Thyroid gland (tissue), 4 donors: ENCODE measurements around the gene SPRED2. TPM values are rescaled to one million over a fixed set of nuclear protein-coding genes. Genes with fewer than 3 reads are reported as not detected.

Experiments used
- DNase-seq, 2 donors: peaks; one replicate each; pipeline ENCODE4 v3.0.0-alpha.2; 2019
- H3K27ac ChIP-seq, 3 donors: fragments of 200-600 bp; sonication (generic); 1 replicate in 2 of 3; 2 replicates in 1 of 3; pipeline ENCODE4 v1.5.1; 2016 to 2019; ENCODE audit warnings: mild to moderate bottlenecking in 1 of 3, moderate library complexity in 1 of 3
- H3K27me3 ChIP-seq: fragments of 200-600 bp; sonication (generic); one replicate; pipeline ENCODE4 v1.5.1; 2019
- H3K36me3 ChIP-seq, 2 donors: fragments of 200-600 bp; sonication (generic); one replicate each; pipeline ENCODE4 v1.5.1; 2016 to 2019
- H3K4me1 ChIP-seq, 2 donors: fragments of 200-600 bp; sonication (generic); one replicate each; pipeline ENCODE4 v1.5.1; 2017 to 2019
- H3K4me3 ChIP-seq, 3 donors: fragments of 200-600 bp; sonication (generic); replicated peaks in 1 of 3; 1 replicate in 2 of 3; 2 replicates in 1 of 3; pipeline ENCODE4 v1.5.1; 2016; ENCODE audit warnings: mild to moderate bottlenecking in 1 of 3
- H3K9me3 ChIP-seq: fragments of 200-600 bp; sonication (generic); one replicate; pipeline ENCODE4 v1.5.1; 2017
- POLR2A ChIP-seq, 2 donors: fragments of 450-650 bp; IDR thresholded peaks; one replicate each; pipeline ENCODE4 v1.6.1; 2017; ENCODE audit warnings: antibody characterized with exemption in 2 of 2, mild to moderate bottlenecking in 2 of 2, moderate library complexity in 1 of 2
- WGBS, 2 donors: methylation state at CpG; one replicate each; pipeline ENCODE4 v1.1.5; 2017; 5-methylcytosine and 5-hydroxymethylcytosine counted together
- intact Hi-C: fragments of 100-400 bp; cut with DNase I; formaldehyde crosslinking; loops from one replicate; pipeline ENCODE4 v1.15.1; 2023
- total RNA-seq, 4 donors: library from RNA; depleted of rRNA; stranded (reverse); fragments of >200 nt; gene quantifications; one replicate each; pipeline ENCODE4 v1.2.3, GENCODE V29; 2016
- TF ChIP-seq, protein P1 (sequence below), 6 experiments: fragments of 200-600 bp in 3 of 6; fragments of 450-650 bp in 3 of 6; sonication (generic) in 3 of 6; IDR thresholded peaks; one replicate each; pipeline ENCODE4 v1.5.1; 2016 to 2019; ENCODE audit warnings: antibody characterized with exemption in 6 of 6, mild to moderate bottlenecking in 2 of 6, inconsistent platforms in 1 of 6, moderate library complexity in 1 of 6

Gene SPRED2
- total RNA-seq, 4 donors from 2014 or later: 18.8 to 44.0 (median 25.4) TPM

DNA sequence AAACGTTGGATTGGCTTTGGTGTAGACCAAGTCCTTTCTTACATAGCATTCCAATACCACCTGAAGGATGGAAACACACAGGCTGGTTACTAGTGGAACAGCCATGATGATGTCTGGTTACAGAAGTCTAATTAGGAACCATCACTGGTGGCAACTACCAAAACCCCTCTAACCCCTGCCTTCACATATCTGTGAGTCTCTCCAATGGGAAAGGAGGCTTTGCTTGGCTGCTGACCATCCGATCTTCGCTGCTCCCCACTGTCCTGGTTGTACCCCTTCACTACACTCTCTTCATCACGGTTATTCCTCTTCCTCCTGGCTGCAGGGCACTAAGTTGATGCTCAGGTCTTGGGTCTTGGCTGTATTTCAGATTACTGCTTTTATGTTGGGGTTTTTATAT, 97.7 kb downstream of the SPRED2 start:
- 96 to 97% methylated on average over 4 of the region's 4 CpGs for WGBS, 2 donors
- Histone ChIP-seq H3K9me3 (no peaks in the 10 kb centered on the region), H3K36me3 (peaks cover 0 to 9% of the 10 kb centered on the region in 2 donors), H3K27ac (no peak overlapping the region), H3K27me3 (no peaks in the 10 kb centered on the region), H3K4me3 (no peak overlapping the region), H3K4me1 (peaks cover 0 to 1% of the 10 kb centered on the region in 2 donors)
- intact Hi-C loops: no loop called here
- no peak for DNase-seq
- TF ChIP-seq POLR2A (IDR thresholded peaks at IDR 0.05): no peak
- TF ChIP-seq, protein P1, sequence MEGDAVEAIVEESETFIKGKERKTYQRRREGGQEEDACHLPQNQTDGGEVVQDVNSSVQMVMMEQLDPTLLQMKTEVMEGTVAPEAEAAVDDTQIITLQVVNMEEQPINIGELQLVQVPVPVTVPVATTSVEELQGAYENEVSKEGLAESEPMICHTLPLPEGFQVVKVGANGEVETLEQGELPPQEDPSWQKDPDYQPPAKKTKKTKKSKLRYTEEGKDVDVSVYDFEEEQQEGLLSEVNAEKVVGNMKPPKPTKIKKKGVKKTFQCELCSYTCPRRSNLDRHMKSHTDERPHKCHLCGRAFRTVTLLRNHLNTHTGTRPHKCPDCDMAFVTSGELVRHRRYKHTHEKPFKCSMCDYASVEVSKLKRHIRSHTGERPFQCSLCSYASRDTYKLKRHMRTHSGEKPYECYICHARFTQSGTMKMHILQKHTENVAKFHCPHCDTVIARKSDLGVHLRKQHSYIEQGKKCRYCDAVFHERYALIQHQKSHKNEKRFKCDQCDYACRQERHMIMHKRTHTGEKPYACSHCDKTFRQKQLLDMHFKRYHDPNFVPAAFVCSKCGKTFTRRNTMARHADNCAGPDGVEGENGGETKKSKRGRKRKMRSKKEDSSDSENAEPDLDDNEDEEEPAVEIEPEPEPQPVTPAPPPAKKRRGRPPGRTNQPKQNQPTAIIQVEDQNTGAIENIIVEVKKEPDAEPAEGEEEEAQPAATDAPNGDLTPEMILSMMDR (IDR thresholded peaks at IDR 0.05): no peak

DNA sequence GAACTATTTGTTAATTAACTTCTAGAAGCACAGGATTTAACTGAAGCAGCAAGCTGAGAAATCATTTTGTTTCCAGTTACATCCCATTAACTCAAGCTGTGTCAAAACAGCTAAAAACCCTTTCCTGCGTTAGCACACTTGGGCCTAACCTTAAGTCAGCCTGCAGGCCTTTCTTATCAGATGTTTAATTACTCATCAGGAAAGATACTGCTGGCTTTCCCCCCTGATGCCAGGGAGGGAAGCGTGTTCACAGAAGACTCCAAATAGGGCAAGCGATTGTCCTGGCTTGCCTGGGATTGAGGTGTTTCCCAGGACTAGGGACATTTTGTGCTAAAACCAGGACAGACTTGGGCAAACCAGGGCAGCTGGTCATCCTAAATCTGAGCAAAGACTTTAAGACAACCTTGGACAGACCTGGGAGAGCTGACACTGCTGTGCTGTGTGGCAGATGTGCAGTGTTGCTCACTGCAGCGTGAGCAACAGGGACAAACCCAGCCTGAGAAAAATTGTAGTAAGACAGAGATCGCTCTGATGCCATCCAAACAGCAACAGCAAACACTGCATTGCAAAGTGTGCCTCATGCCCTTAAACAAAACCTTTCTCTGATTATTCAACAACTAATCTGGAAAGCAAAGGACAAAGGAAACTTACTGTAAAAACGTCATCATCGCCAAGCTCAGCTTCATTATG, 100.9 kb downstream of the SPRED2 start:
- TF ChIP-seq POLR2A (IDR thresholded peaks at IDR 0.05): no peak
- TF ChIP-seq, protein P1 (IDR thresholded peaks at IDR 0.05): no peak
- 94% methylated on average over 7 of the region's 7 CpGs for WGBS, 2 donors
- Histone ChIP-seq H3K27ac (no peak overlapping the region), H3K4me3 (no peak overlapping the region), H3K36me3 (peaks cover 0 to 9% of the 10 kb centered on the region in 2 donors), H3K27me3 (no peaks in the 10 kb centered on the region), H3K4me1 (no peaks in the 10 kb centered on the region), H3K9me3 (no peaks in the 10 kb centered on the region)
- intact Hi-C loops: no loop called here
- no peak for DNase-seq

DNA sequence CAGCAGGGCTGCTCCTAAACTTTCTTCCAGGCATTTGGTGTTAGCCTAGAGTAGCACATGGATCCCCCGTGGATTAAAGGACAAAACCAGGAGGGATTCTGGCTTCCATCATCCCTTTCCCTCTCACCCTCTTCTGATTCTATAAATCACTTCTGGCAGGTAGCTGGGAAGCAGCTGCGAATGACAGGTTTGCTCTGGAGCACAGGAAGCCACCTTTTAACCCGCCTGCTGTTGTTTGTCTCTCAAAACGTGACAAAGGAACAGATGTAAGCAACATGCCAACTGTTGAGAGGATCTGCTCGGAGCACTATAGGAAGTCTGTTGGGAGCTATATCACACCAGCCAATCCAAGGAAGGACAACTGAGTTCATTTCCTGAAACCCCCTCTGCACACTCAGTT, 102.9 kb downstream of the SPRED2 start:
- H3K27me3 ChIP-seq: no peaks in the 10 kb centered on the region
- H3K4me3 ChIP-seq: no peak overlapping the region
- H3K4me1 ChIP-seq: peaks cover 15 to 18% of the 10 kb centered on the region in 2 donors
- intact Hi-C loops: no loop called here
- TF ChIP-seq, protein P1 (IDR thresholded peaks at IDR 0.05): no peak
- TF ChIP-seq POLR2A (IDR thresholded peaks at IDR 0.05): no peak
- no peak overlapping the region for H3K27ac ChIP-seq
- peaks cover 0 to 9% of the 10 kb centered on the region in 2 donors for H3K36me3 ChIP-seq
- 76 to 87% methylated on average over 5 of the region's 5 CpGs for WGBS, 2 donors
- DNase-seq: no peak
- H3K9me3 ChIP-seq: no peaks in the 10 kb centered on the region

DNA sequence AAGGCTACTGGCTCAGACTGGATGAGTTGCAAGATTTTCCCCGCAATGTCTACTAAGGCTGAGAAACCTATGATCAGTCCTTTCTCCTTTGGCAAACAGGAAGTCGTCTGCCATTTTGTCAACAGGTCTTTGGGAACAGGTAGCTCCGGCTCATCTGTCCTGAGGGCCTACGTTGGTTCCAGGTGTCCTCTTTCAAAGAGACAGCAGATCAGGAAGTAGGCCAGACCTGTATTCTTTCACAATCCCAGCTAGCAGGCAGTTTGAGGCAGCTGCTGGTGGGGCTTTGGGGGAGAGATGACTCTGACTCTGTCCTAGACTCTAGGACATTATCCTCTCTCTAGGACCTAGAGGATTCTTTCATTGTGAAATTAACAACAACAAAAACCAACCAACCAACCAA, 106.1 kb downstream of the SPRED2 start:
- Histone ChIP-seq H3K36me3 (peaks cover 0 to 5% of the 10 kb centered on the region in 2 donors), H3K27me3 (no peaks in the 10 kb centered on the region), H3K27ac (no peak overlapping the region), H3K4me3 (no peak overlapping the region), H3K9me3 (no peaks in the 10 kb centered on the region), H3K4me1 (peaks cover 26 to 29% of the 10 kb centered on the region in 2 donors)
- TF ChIP-seq POLR2A (IDR thresholded peaks at IDR 0.05): no peak
- TF ChIP-seq, protein P1 (IDR thresholded peaks at IDR 0.05): no peak
- 93 to 95% methylated on average over 4 of the region's 4 CpGs for WGBS, 2 donors
- intact Hi-C loops: no loop called here
- DNase-seq: no peak

DNA sequence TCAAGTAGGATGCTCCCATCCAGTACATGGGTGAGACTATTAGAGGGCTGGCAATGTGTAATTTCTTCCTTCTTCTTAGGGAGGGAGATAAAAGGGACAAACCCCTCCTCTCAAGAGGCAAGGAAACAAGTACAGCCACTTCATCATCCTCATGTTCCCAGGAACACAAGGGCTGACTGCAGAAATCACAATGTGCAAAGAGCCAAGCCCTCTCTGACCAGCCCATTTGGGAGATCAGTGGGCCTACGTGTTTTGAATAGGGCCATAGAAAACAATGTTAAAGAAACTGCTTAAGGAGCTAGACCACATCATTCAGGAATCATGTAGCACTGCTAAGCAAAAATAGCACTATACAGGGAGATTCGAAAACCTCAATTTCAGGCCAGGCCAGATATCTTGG, 107.3 kb downstream of the SPRED2 start:
- H3K4me1 ChIP-seq: peaks cover 26 to 35% of the 10 kb centered on the region in 2 donors
- no peaks in the 10 kb centered on the region for H3K36me3 ChIP-seq
- peak; percentile 57 to 72 for DNase-seq
- peak overlapping the region in 2 of 3 donors; percentile 27 to 57 for H3K27ac ChIP-seq
- 28 to 34% methylated on average over 2 of the region's 2 CpGs for WGBS, 2 donors
- intact Hi-C loops: no loop called here
- H3K9me3 ChIP-seq: no peaks in the 10 kb centered on the region
- no peaks in the 10 kb centered on the region for H3K27me3 ChIP-seq
- no peak overlapping the region for H3K4me3 ChIP-seq
- TF ChIP-seq, protein P1 (IDR thresholded peaks at IDR 0.05): no peak
- TF ChIP-seq POLR2A (IDR thresholded peaks at IDR 0.05): no peak
